Measurements from ENCODE around the gene ARID1A. TPM values are rescaled to one million over a fixed set of nuclear protein-coding genes. Genes with fewer than 3 reads are reported as not detected.

The ARID1A gene
- total and polyA plus RNA-seq, 9 of the 15 experiments (the other 6 are each of a cell fraction or from before 2014, with no cell fraction given): 8.3 to 88.3 (median 22.5) TPM

DNA sequence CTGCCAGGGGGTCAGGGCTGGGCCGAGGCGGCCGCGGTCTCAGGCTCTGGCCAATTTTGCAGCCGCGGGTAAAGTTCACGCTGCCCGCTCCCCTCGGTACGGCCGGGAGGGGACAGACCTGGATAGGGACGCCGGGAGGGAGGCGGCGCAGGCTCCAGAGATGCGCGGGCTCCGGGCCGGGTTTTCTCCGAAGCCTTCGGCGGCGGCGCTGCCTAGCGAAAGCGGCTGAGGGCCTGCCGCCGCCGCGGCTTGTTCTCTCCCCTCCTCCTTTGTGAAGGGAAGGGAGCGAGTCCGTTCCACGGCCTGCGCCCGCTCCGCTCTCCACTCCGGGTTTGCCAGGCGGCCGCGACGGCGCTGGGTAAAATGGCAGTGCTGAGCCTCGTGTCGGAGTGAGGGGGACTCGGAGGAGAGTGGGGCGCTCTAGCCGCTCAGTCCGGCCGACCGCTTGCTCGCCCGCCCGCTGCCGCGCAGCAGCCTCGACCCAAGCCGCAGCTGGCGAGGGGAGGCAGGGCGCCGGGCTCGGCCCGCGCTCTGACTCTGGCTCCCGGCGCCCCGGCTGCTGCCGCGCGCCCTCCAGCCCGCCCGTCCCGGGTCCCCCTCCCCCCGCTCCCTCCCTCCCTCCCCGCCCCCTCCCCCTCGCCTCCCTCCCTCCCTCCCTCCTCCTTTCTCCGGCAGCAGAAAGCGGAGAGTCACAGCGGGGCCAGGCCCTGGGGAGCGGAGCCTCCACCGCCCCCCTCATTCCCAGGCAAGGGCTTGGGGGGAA lies at the start of gene ARID1A (continued):
- TF ChIP-seq ZNF121 (CRISPR knock-in tag; conservative IDR thresholded peaks at IDR 0.05) (no peak), RB1 (IDR thresholded peaks at IDR 0.05; ENCODE audit: low read depth) (peak; percentile 99), ARID1B (IDR thresholded peaks at IDR 0.05) (peak; percentile 73), DNMT1 (IDR thresholded peaks at IDR 0.05) (no peak), ZBTB17 (CRISPR knock-in tag; IDR thresholded peaks at IDR 0.05) (peak; percentile 83), IFI16 (CRISPR knock-in tag; IDR thresholded peaks at IDR 0.05) (no peak), RHOXF2B (CRISPR knock-in tag; conservative IDR thresholded peaks at IDR 0.05) (no peak)

DNA sequence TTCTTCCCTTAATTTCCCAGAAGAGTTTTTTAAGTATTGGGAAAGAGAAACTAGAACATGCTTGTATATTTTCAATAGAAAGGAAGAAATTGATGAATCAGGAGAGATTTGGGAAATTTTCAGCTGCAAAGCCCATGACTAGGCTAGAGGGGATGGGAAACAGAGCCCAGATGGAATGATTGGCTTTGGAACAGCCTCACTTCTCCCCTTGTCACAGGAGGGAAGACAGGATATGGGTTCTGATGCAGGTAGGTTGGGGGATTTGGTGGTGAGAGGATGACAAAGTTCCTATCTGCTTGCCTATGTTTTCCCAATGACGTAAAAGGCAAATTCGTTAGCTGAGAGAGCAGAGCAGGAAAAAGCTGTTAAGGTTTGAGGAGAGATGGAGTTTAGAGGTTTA lies 31.0 kb upstream of the ARID1A start:
- DNase-seq (ENCODE audit: extremely low read depth in 1 of 4, low spot score in 3 of 4) (peak in 1 of 4 experiments; percentile 20), ATAC-seq (no peak), FAIRE-seq (no peak)
- BruUV-seq (replicated peaks): no TSS peak
- in situ Hi-C loops (cut with MboI): no loop called here
- no peaks in the 10 kb centered on the region for H3K79me2 ChIP-seq (ENCODE audit: control insufficient read depth, insufficient read depth, low read length)
- 52% methylated on average over 2 of the region's 2 CpGs for WGBS (ENCODE audit: insufficient coverage, low coverage, missing lambda C conversion rate)
- peaks cover 8 to 13% of the 10 kb centered on the region in 2 experiments for H3K4me1 ChIP-seq (replicated peaks in 1 of 2; ENCODE audit: control insufficient read depth in 2 of 2, insufficient read depth in 2 of 2, low read length in 2 of 2)
- H3K9me3 ChIP-seq (replicated peaks; ENCODE audit: control insufficient read depth, insufficient read depth, low read depth, low read length): no peaks in the 10 kb centered on the region
- H3K9me1 ChIP-seq (ENCODE audit: control insufficient read depth, insufficient read depth, low read length): no peaks in the 10 kb centered on the region
- H4K20me1 ChIP-seq (replicated peaks; ENCODE audit: control insufficient read depth, insufficient read depth, low read length): no peaks in the 10 kb centered on the region
- H3K9ac ChIP-seq (ENCODE audit: insufficient read depth in 1 of 2, low read depth in 2 of 2, low read length in 2 of 2): no peak overlapping the region; a peak in 1 of 4 replicates
- H3K4me3 ChIP-seq: no peak overlapping the region
- H2AFZ ChIP-seq (ENCODE audit: low read depth, low read length): peak overlapping the region; percentile 71
- no peaks in the 10 kb centered on the region for H3K27me3 ChIP-seq (ENCODE audit: control insufficient read depth in 2 of 2, insufficient read depth in 2 of 2, low read length in 2 of 2)
- no peak overlapping the region for H3K27ac ChIP-seq (ENCODE audit: extremely low read depth, low read depth, low read length)
- no peak overlapping the region for H3K4me2 ChIP-seq (ENCODE audit: insufficient read depth, low read length)
- no peaks in the 10 kb centered on the region for H3K36me3 ChIP-seq (ENCODE audit: control insufficient read depth, insufficient read depth, low read length)
- POLR2A ChIA-PET: interaction anchor here (0.7 to 1.7 kb wide), 8 partner anchors 9 to 839 kb away, joined by 3 to 10 read pairs (median 4); no protein-coding TSS in a partner anchor
- CTCF ChIA-PET (ENCODE audit: low intra/inter-chr PET ratio): no interaction called here
- intact Hi-C loops (cut with micrococcal nuclease): no loop called here
- no peak for TF ChIP-seq NFE2L1 (tag; IDR thresholded peaks at IDR 0.05; ENCODE audit: borderline replicate concordance, low read depth)
- TF ChIP-seq CHD4 (IDR thresholded peaks at IDR 0.05; ENCODE audit: insufficient read depth, insufficient replicate concordance, low read depth, low read length, poor library complexity, severe bottlenecking): no peak
- no peak for TF ChIP-seq PRMT5 (CRISPR knock-in tag; IDR thresholded peaks at IDR 0.05)
- TF ChIP-seq, protein P1, sequence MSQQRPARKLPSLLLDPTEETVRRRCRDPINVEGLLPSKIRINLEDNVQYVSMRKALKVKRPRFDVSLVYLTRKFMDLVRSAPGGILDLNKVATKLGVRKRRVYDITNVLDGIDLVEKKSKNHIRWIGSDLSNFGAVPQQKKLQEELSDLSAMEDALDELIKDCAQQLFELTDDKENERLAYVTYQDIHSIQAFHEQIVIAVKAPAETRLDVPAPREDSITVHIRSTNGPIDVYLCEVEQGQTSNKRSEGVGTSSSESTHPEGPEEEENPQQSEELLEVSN (IDR thresholded peaks at IDR 0.05; ENCODE audit: borderline replicate concordance in 1 of 2, extremely low read depth in 1 of 2, insufficient read depth in 1 of 2, insufficient read length in 1 of 2, low read depth in 1 of 2, low read length in 1 of 2, poor library complexity in 1 of 2, severe bottlenecking in 1 of 2): no peak
- no peak for TF ChIP-seq JUNB (CRISPR knock-in tag; conservative IDR thresholded peaks at IDR 0.05)
- no peak for TF ChIP-seq SIRT6 (IDR thresholded peaks at IDR 0.05; ENCODE audit: low read depth, low read length)
- no peak for TF ChIP-seq NFRKB (IDR thresholded peaks at IDR 0.05; ENCODE audit: low read depth)
- TF ChIP-seq DIDO1 (tag; IDR thresholded peaks at IDR 0.05; ENCODE audit: low read depth): no peak
- no peak for TF ChIP-seq ELF2 (CRISPR knock-in tag; IDR thresholded peaks at IDR 0.05)
- TF ChIP-seq PHF8 (IDR thresholded peaks at IDR 0.05; ENCODE audit: borderline replicate concordance, low read length): no peak
- TF ChIP-seq, protein P2, sequence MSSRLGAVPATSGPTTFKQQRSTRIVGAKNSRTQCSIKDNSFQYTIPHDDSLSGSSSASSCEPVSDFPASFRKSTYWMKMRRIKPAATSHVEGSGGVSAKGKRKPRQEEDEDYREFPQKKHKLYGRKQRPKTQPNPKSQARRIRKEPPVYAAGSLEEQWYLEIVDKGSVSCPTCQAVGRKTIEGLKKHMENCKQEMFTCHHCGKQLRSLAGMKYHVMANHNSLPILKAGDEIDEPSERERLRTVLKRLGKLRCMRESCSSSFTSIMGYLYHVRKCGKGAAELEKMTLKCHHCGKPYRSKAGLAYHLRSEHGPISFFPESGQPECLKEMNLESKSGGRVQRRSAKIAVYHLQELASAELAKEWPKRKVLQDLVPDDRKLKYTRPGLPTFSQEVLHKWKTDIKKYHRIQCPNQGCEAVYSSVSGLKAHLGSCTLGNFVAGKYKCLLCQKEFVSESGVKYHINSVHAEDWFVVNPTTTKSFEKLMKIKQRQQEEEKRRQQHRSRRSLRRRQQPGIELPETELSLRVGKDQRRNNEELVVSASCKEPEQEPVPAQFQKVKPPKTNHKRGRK (tag; IDR thresholded peaks at IDR 0.05): no peak
- TF ChIP-seq JUN (IDR thresholded peaks at IDR 0.05; ENCODE audit: borderline replicate concordance, low read depth, low read length): no peak
- no peak for TF ChIP-seq JUN (CRISPR knock-in tag; IDR thresholded peaks at IDR 0.05; ENCODE audit: borderline replicate concordance)

Data from K562 (cell line).